Suprapubic skin (tissue), 4 donors: ENCODE results near the gene OLFML2A. TPM values are rescaled to one million over a fixed set of nuclear protein-coding genes. Genes with fewer than 3 reads are reported as not detected.

ENCODE experiments used
- DNase-seq, 2 donors: peaks; one replicate each; pipeline ENCODE4 v3.0.0-alpha.2; 2019; ENCODE audit warnings: low spot score in 2 of 2
- H3K27ac ChIP-seq: fragments of 200-600 bp; sonication (generic); one replicate; pipeline ENCODE4 v1.5.1; 2019
- H3K27me3 ChIP-seq: fragments of 200-600 bp; sonication (generic); one replicate; pipeline ENCODE4 v1.5.1; 2019
- H3K36me3 ChIP-seq: fragments of 200-600 bp; sonication (generic); one replicate; pipeline ENCODE4 v1.5.1; 2019
- H3K4me1 ChIP-seq: fragments of 200-600 bp; sonication (generic); one replicate; pipeline ENCODE4 v1.5.1; 2019
- H3K4me3 ChIP-seq: fragments of 200-600 bp; sonication (generic); one replicate; pipeline ENCODE4 v1.5.1; 2019; ENCODE audit warnings: mild to moderate bottlenecking
- H3K9me3 ChIP-seq: fragments of 200-600 bp; sonication (generic); one replicate; pipeline ENCODE4 v1.5.1; 2019
- EP300 ChIP-seq: sonication (generic); formaldehyde crosslinking; IDR thresholded peaks from one replicate; pipeline ENCODE4 v1.6.1; 2017; ENCODE audit warnings: antibody characterized with exemption
- POLR2A ChIP-seq, 2 donors: fragments of 450-650 bp; IDR thresholded peaks; one replicate each; pipeline ENCODE4 v1.6.1; 2017; ENCODE audit warnings: antibody characterized with exemption in 2 of 2, mild to moderate bottlenecking in 2 of 2, moderate library complexity in 2 of 2
- POLR2AphosphoS5 ChIP-seq, 3 donors: sonication (generic); formaldehyde crosslinking; IDR thresholded peaks; one replicate each; pipeline ENCODE4 v1.6.1; 2017; ENCODE audit warnings: antibody characterized with exemption in 3 of 3
- WGBS: methylation state at CpG from one replicate; pipeline ENCODE4 v1.1.5; 2018; 5-methylcytosine and 5-hydroxymethylcytosine counted together
- total RNA-seq, 4 donors: library from RNA; depleted of rRNA; stranded (reverse); fragments of >200 nt; gene quantifications; one replicate each; pipeline ENCODE4 v1.1.0, GENCODE V29; 2016
- TF ChIP-seq, protein P1 (sequence below), 2 donors: fragments of 200-600 bp in 1 of 2; fragments of 450-650 bp in 1 of 2; sonication (generic) in 1 of 2; IDR thresholded peaks; one replicate each; pipeline ENCODE4 v1.5.1; 2016 to 2019; ENCODE audit warnings: antibody characterized with exemption in 2 of 2, mild to moderate bottlenecking in 1 of 2, moderate library complexity in 1 of 2

The OLFML2A gene
- total RNA-seq, 4 donors from 2014 or later = 14.6 to 36.8 (median 18.9) TPM

DNA sequence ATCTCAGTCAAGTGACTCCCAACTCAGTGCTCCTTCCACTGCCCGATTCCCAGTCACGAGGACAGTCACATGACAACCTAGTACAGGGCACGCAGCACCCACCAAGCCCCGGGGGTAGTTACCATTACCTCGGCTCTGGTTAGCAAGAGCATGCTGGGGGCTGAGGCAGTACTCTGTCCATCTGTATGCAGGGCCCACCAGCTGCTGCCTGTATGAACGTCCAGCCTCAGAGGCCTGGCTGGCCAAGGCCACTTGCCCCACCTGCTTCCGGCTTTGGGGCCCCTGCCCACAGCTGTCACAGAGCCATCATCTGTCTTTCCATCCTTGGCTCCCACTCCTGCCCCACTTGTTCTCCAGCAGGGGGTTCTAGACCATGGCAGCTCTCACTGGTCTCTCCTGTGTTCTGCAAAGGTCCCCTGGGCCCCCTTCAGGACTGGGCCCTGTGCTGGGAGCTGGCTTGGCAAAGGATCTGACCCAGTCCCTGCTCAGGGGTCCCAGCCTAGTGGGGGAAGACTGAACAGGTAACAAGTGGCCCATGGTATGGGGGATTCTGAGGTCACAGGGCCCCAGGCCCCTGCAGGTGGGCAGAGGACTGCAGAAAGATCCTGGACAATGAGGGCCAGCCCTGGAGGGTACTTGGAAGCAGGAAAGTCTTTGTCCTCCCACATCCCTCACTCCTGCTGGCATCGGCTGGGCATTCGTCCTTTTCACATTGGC, 81.6 kb downstream of the OLFML2A start:
- WGBS = 58% methylated on average over 8 of the region's 9 CpGs
- peaks cover 41% of the 10 kb centered on the region for H3K4me1 ChIP-seq
- H3K27me3 ChIP-seq = no peaks in the 10 kb centered on the region
- H3K9me3 ChIP-seq = no peaks in the 10 kb centered on the region
- no peak for DNase-seq
- TF ChIP-seq POLR2AphosphoS5 (IDR thresholded peaks at IDR 0.05) = no peak
- no peak for TF ChIP-seq EP300
- no peak for TF ChIP-seq POLR2A (IDR thresholded peaks at IDR 0.05)
- TF ChIP-seq, protein P1, sequence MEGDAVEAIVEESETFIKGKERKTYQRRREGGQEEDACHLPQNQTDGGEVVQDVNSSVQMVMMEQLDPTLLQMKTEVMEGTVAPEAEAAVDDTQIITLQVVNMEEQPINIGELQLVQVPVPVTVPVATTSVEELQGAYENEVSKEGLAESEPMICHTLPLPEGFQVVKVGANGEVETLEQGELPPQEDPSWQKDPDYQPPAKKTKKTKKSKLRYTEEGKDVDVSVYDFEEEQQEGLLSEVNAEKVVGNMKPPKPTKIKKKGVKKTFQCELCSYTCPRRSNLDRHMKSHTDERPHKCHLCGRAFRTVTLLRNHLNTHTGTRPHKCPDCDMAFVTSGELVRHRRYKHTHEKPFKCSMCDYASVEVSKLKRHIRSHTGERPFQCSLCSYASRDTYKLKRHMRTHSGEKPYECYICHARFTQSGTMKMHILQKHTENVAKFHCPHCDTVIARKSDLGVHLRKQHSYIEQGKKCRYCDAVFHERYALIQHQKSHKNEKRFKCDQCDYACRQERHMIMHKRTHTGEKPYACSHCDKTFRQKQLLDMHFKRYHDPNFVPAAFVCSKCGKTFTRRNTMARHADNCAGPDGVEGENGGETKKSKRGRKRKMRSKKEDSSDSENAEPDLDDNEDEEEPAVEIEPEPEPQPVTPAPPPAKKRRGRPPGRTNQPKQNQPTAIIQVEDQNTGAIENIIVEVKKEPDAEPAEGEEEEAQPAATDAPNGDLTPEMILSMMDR (IDR thresholded peaks at IDR 0.05) = no peak
- H3K4me3 ChIP-seq = no peak overlapping the region
- H3K27ac ChIP-seq = no peak overlapping the region
- peaks cover 42% of the 10 kb centered on the region for H3K36me3 ChIP-seq

DNA sequence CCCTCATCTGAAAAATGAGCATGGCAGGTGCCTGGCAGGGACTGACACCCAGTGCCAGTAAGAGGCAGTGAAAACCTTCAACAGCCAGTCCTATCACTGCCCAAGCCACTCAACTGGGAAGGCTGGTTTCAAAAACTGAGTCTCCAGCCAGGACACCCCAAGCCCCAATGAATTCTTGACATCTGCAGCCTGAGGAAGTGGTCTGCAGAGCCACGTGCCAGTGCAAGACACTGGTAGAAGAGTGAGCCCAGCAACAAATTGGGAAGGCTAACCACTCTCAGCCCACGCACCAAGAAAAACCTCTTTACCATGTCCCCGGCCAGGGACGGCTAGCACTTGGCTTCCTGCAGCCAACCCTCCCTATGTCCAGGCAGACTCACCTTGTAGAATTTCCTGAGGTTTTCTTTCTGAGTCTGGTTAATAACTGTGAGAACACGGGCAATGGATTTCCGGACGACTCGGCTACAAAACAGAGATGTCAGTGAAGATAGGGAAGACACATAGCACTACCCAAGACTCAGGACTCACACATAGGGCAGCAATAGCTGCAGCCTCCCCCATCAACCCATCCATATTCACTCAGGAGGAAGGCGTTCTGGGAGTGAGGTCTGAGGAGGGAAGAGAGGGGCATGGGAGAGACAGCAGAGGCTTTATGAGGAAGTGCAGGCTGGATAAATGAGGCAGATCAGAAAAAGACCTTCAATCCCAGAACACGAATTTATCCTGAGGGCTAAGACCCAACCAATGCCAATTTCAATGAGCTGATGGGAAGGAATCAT, 83.1 kb downstream of the OLFML2A start:
- Histone ChIP-seq H3K27me3 (no peaks in the 10 kb centered on the region), H3K27ac (no peak overlapping the region), H3K4me3 (peak overlapping the region; percentile 92), H3K36me3 (peaks cover 42% of the 10 kb centered on the region), H3K4me1 (peaks cover 49% of the 10 kb centered on the region), H3K9me3 (no peaks in the 10 kb centered on the region)
- TF ChIP-seq, protein P1 (IDR thresholded peaks at IDR 0.05) = no peak
- TF ChIP-seq EP300 = no peak
- no peak for TF ChIP-seq POLR2A (IDR thresholded peaks at IDR 0.05)
- TF ChIP-seq POLR2AphosphoS5 (IDR thresholded peaks at IDR 0.05) = no peak
- WGBS = 41% methylated on average over 10 of the region's 10 CpGs
- DNase-seq = no peak

DNA sequence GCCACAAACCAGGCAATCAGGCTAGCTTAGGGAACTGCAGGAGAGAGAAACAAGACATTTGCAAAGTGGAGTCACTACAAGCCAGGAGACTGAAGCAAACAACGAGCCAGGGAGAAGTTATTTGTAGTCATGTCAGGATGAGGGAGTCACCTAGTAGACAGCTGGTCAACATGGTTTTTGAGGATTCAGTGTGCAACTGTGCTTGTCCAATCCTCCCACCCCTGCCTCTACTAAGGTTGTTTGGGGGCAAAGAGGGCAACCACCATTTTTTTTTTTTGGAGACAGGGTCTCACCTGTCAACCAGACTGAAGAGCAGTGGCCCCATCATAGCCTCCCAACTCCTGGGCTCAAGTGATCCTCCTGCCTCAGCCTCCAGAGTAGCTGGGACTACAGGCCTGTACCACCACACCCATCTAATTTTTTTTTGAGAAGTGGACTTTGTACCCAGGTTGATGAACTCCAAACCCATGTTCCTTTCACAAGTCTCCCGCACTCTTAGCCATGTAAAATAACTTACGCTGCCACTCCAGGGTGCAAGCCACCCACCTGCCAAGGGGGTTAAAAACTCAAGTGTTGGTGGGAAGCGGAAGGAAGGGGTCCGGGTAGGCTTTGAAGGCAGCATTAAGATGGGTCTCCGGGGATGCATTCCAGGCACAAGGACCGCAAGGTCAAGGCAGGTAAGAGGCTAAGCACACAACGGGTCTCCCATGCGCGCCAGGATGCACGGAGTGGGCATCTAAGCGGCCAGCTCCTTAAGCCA, 83.8 kb downstream of the OLFML2A start:
- Histone ChIP-seq H3K27me3 (no peaks in the 10 kb centered on the region), H3K27ac (peak overlapping the region; percentile 95), H3K4me3 (peak overlapping the region; percentile 92), H3K36me3 (peaks cover 42% of the 10 kb centered on the region), H3K9me3 (no peaks in the 10 kb centered on the region), H3K4me1 (peaks cover 49% of the 10 kb centered on the region)
- TF ChIP-seq EP300 (no peak), POLR2AphosphoS5 (IDR thresholded peaks at IDR 0.05) (no peak), POLR2A (IDR thresholded peaks at IDR 0.05) (no peak)
- TF ChIP-seq, protein P1 (IDR thresholded peaks at IDR 0.05) = no peak
- no peak for DNase-seq
- WGBS = 17% methylated on average over 12 of the region's 12 CpGs

DNA sequence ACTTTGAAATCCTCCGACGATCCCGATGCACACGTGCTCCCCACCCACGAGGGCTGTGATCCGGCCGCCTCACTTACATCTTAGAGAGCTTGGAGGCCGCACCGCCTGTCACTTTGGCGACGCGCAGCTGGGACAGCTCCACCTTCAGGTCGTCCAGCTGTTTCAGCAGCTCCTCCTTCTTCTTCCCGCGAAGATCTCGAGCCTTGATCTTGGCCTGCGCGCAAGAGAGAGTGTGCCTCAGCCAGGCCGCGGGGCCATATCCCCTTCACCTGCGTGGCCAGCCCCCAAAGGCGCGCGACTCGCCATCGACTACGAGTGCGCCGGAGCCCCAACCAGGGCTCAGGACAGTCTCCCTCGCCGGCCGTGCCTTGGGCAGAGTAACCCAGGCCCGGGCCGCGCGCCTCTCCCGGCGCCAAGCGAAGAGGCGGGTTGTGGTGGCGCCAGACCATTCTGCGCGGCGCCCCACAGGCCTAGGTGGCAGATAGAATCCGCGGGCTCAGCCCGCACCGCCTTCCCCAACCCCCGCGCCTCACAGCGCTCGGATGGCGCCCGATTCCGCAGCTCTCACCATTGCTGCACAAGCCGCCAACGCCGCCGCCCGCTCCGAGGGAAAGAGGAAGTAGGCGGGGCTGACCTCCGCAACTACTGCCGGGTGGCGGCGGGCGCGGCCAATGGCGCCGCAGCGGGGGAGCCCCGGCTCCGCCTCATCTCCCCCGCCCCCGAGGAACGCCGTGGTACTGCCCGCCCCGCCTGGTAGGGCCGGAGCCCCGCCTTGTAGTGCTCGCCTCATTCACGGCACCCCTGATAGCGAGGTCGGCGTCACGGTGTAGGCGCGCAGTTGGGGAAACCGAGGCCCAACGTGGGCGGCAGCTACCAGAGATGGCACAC, 84.7 kb downstream of the OLFML2A start, which contains the start of the genes ARPC5L and RPL35:
Gene ARPC5L, plus strand, starts transcription at position 789 of the 888 bp plus-strand sequence. CDS start 7,161 bp downstream, outside the sequence.
Gene RPL35, minus strand, starts transcription at position 616 of the 888 bp plus-strand sequence. Its CDS starts 45 bp downstream, at position 571.
- Histone ChIP-seq H3K36me3 (peaks cover 38% of the 10 kb centered on the region), H3K4me3 (peak within 1 kb of the TSS; percentile 92), H3K27ac (peak within 1 kb of the TSS; percentile 95), H3K4me1 (peaks cover 49% of the 10 kb centered on the region), H3K9me3 (no peaks in the 10 kb centered on the region), H3K27me3 (no peaks in the 10 kb centered on the region)
- TF ChIP-seq POLR2AphosphoS5 (IDR thresholded peaks at IDR 0.05) = peak; percentile 70 to 90 (median 75)
- TF ChIP-seq, protein P1 (IDR thresholded peaks at IDR 0.05) = peak in 1 of 2 donors; percentile 38
- peak in 1 of 2 donors; percentile 79 for TF ChIP-seq POLR2A (IDR thresholded peaks at IDR 0.05)
- TF ChIP-seq EP300 = no peak
- peak; percentile 96 to 98 for DNase-seq
- WGBS = under 1% methylated on average over 34 of the region's 92 CpGs
